ENCODE results near the gene PHF10.

PHF10 gene

GRCh38 chr6:169669889-169670288 lies 54.4 kb downstream of the PHF10 start:
- DNase-seq: no peak

- DNase-seq: no peak
These were observed 55.2 kb downstream of the PHF10 start for GRCh38 chr6:169669147-169669546.

DNA sequence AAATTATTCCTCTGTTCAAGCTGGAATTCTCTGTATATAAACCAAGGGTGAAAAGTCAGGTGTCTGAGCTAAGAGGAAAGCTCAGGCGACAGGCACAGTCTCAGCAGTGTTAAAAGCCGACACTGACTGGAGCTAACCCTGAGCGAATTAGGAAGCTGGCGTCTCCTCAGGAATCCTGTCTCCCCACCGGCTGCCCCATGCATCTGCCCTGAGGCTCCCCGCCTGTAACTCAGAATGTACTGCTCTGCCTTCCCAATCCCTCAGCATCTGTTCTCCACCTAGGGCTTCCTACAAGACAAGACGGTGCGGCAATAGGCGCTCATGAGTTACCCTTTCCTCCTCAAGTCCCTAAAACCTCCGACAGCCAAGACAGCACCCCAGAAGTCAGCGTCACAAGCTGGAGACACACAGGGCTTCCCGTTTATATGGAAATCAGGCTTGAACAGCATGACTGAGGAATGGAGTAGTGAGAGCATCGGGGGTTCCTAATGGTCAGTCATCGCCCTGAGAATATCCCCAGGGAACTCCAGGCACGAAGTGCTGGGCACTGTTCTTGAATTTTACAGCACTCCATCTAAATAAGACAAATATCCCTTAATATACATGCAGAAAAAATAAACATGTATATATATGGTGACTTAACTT lies 56.0 kb downstream of the PHF10 start:
- no peak for DNase-seq

- no peak for DNase-seq
These were observed 56.6 kb downstream of the PHF10 start for GRCh38 chr6:169667716-169668115.

DNA sequence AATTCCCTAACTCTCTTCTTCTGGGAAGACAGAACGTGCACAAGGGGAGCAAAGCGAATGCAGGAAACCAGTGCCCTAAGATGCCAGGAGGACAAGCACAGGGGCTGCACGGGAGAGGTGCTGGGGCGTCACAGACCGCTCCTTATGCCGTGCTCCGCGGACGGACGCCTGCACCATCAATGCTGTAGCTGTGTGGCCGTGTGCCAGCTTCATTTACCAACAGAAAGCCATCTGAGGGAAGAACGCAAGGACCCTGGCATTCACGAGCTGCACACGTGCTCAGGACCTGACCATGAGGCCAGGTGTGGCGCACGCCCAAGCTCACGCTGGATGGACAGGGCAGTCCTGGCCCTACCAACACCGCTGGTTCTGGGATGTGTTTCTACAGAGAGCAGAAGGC lies 57.9 kb downstream of the PHF10 start:
- DNase-seq: no peak

- DNase-seq: no peak
These were observed 59.0 kb downstream of the PHF10 start for GRCh38 chr6:169665289-169665688.

GRCh38 chr6:169664227-169664626 lies 60.1 kb downstream of the PHF10 start:
- DNase-seq: no peak

DNA sequence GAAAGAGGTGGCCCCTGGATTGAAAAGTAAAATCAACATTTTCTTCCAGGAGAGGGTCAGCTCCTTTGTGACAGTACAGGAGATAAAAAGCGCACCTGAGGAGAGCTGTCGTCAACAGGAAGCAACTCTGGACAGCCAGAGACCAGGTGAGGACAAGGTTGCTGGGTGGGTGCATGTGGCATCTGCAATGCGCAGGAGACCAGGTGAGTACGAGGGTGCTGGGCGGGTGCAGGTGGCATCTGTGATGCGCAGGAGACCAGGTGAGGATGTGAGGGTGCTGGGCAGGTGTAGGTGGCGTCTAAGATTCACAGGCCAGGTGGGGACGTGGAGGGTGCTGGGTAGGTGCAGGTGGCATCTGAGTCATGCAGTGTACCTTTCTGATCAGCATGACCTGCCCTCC lies 60.8 kb downstream of the PHF10 start:
- DNase-seq: no peak

- DNase-seq: no peak
These were observed 62.9 kb downstream of the PHF10 start for GRCh38 chr6:169661391-169661756.

DNA sequence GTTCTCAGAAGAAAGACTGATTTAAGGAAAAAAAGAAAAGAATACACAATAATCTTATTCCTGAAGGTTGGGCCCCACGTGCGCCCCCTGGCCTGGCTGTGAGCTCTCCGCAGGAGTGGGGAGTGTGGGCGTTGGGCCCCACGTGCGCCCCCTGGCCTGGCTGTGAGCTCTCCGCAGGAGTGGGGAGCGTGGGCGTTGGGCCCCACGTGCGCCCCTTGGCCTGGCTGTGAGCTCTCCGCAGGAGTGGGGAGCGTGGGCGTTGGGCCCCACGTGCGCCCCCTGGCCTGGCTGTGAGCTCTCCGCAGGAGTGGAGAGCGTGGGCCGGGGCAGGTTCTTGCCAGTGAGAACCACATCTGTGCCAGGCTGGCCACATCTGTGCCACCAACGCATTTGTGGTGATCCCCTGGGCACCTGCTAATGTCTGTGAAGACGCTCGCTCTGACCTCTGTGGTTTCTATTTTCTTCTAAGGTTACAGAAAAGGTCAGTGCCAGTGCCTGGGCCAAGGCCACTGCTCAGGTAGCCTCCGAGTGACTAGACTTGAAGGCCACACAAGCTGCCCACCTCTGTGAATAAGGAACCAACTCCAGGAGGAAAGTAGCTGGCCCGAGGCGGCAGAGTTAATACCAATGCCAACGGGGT lies 63.4 kb downstream of the PHF10 start:
- DNase-seq: no peak

- DNase-seq: no peak
These were observed 64.3 kb downstream of the PHF10 start for GRCh38 chr6:169659820-169660610.

DNA sequence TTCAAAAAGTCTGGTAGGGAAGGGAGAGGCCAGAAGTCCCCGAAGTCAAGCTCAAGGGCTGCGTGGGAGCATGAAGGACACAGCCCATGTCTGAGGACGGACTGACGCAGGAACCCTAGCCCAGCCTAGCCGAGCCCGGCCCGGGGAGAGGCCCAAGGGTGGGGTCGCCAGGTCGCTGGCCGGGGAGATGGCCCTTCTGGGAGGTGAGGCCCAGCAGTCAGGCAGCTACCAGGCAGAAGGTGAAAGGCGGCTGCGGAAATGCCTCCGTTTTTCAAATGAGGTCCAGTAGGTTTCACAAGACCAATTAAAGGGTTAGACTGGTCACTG lies 67.1 kb downstream of the PHF10 start:
- DNase-seq: no peak

- DNase-seq: no peak
These were observed 67.6 kb downstream of the PHF10 start for GRCh38 chr6:169656546-169657283.

DNA sequence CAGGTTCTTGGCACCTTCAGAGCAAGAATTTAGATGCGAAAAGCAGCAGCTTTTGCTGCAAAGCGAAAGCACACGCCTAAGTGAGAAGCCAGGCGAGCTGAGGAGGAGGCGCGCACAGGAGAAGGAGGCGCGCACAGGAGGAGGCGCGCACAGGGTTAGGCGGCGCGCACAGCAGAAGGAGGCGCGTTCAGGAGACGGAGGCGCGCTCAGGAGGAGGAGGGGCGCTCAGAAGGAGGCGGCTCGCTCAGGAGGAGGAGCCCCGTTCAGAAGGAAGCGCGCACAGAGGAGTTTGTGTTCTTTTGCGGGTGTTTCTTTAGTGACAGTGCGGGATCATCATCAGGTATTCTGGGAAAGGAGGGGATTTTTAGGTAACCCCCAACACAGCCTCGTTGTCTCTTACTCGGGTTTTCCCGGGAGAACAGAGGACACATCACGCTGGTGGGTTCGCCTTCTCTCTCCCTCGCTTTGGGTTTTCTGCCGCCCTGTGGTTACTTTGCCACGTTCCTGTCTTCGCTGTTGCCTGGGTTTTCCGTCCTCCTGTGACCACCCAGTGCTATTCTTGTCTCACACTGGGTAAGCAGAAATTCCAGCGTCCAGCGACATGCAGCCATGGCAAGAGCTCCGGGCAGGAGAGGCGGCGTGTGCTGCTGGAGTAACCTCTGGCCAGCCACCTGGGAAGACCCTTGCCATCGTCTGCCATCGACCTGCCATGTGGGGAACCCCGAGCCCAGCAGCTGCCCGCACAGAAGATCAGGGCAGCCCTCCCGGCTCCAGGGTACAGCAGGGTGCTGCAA lies 69.5 kb downstream of the PHF10 start:
- peak; percentile 68 for DNase-seq

Measured in NCI-H510A (cell line).